GM19023 (cell line): ENCODE measurements around the gene TGM2.

Experiments used
- ATAC-seq: cut with Tn5 transposase; IDR thresholded peaks from one replicate; pipeline ENCODE4 v1.9.1; 2021; ENCODE audit warnings: mild to moderate bottlenecking, moderate library complexity; ENCODE audit not compliant: unreplicated experiment

TGM2 gene

GRCh38 chr20:38134427-38135270 is 30.4 kb downstream of the TGM2 start:
- no peak for ATAC-seq

GRCh38 chr20:38133680-38134426 is 31.2 kb downstream of the TGM2 start:
- no peak for ATAC-seq

- ATAC-seq = no peak
Observed at GRCh38 chr20:38132910-38133501, 32.1 kb downstream of the TGM2 start.

- no peak for ATAC-seq
Observed at GRCh38 chr20:38132156-38132909, 32.7 kb downstream of the TGM2 start.

GRCh38 chr20:38131588-38132121 is 33.4 kb downstream of the TGM2 start:
- no peak for ATAC-seq

- ATAC-seq = no peak
Observed at GRCh38 chr20:38130687-38131587, 34.1 kb downstream of the TGM2 start.

- no peak for ATAC-seq
Observed at GRCh38 chr20:38129893-38130609, 35.0 kb downstream of the TGM2 start.

GRCh38 chr20:38129248-38129865 is 35.7 kb downstream of the TGM2 start:
- no peak for ATAC-seq

GRCh38 chr20:38128691-38129090 is 36.4 kb downstream of the TGM2 start:
- ATAC-seq = no peak

GRCh38 chr20:38127920-38128528 is 37.0 kb downstream of the TGM2 start:
- no peak for ATAC-seq

- ATAC-seq = no peak
Observed at GRCh38 chr20:38126932-38127621, 38.0 kb downstream of the TGM2 start.

GRCh38 chr20:38126146-38126921 is 38.7 kb downstream of the TGM2 start:
- no peak for ATAC-seq

GRCh38 chr20:38125157-38126056 is 39.7 kb downstream of the TGM2 start:
- no peak for ATAC-seq

- ATAC-seq = no peak
Observed at GRCh38 chr20:38123021-38123587, 42.0 kb downstream of the TGM2 start.

- ATAC-seq = no peak
Observed at GRCh38 chr20:38121741-38122140, 43.3 kb downstream of the TGM2 start.

- ATAC-seq = no peak
Observed at GRCh38 chr20:38120625-38120988, 44.5 kb downstream of the TGM2 start.
